Lower leg skin (tissue), 3 donors: ENCODE data around the gene GUF1.

Source experiments
- POLR2A ChIP-seq, 2 donors: fragments of 450-650 bp; IDR thresholded peaks; one replicate each; pipeline ENCODE4 v1.6.1; 2016 to 2017; ENCODE audit warnings: antibody characterized with exemption in 2 of 2, mild to moderate bottlenecking in 1 of 2, moderate library complexity in 1 of 2
- TF ChIP-seq, protein P1 (sequence below), 3 donors: fragments of 450-650 bp; IDR thresholded peaks; one replicate each; pipeline ENCODE4 v1.5.1; 2016; ENCODE audit warnings: antibody characterized with exemption in 3 of 3, mild to moderate bottlenecking in 3 of 3, moderate library complexity in 2 of 3

DNA sequence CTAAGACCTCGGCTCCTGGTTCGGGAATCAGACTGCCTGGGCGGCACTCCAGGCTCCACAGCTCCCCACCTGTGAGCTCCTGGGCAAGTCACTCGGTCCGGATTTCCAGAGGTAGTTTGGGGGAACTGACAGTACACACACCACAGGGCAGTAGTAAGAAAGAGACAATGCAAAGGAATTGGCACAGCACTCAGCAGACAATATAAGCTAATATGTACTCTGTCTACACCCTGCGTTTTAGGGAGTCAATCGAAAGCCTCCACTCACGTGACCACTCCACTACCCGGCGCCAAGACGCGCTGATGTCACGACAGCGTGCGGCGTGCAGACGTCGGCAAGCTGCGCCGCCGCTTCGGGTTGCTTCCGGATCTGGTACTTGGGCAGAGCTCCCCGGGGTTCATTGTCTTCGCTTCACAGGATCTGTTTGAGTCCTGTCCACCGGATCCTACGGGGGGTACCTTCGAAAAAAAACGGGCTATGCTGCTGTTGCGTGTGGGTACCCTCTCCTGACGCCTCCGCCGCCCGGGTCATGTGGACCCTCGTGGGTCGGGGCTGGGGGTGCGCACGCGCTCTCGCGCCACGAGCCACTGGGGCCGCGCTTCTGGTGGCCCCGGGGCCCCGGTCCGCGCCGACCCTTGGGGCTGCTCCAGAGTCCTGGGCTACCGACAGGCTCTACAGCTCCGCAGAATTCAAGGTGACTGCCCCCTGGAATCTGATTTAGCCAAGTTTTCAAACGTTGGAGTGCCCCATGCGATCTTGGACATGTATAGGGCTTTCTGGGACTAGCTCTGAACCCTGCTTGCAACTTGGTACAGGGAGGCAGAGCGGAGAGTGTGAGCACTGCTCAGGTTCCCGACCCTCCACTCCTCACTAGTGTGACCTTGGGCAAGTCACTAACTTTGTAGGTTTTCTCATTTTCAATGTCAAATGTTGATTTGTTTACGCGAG lies at the start of gene GUF1:
- TF ChIP-seq, protein P1, sequence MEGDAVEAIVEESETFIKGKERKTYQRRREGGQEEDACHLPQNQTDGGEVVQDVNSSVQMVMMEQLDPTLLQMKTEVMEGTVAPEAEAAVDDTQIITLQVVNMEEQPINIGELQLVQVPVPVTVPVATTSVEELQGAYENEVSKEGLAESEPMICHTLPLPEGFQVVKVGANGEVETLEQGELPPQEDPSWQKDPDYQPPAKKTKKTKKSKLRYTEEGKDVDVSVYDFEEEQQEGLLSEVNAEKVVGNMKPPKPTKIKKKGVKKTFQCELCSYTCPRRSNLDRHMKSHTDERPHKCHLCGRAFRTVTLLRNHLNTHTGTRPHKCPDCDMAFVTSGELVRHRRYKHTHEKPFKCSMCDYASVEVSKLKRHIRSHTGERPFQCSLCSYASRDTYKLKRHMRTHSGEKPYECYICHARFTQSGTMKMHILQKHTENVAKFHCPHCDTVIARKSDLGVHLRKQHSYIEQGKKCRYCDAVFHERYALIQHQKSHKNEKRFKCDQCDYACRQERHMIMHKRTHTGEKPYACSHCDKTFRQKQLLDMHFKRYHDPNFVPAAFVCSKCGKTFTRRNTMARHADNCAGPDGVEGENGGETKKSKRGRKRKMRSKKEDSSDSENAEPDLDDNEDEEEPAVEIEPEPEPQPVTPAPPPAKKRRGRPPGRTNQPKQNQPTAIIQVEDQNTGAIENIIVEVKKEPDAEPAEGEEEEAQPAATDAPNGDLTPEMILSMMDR (IDR thresholded peaks at IDR 0.05), result peak in 1 of 3 donors; percentile 5
- no peak for TF ChIP-seq POLR2A (IDR thresholded peaks at IDR 0.05)
